Measurements from ENCODE around the gene SCG5. TPM values are rescaled to one million over a fixed set of nuclear protein-coding genes. Genes with fewer than 3 reads are reported as not detected.

SCG5 gene
- total and polyA plus RNA-seq, 10 of the 15 experiments (the other 5 are each of a cell fraction or from before 2014, with no cell fraction given), result 0.13 to 0.62 (median 0.48) TPM

DNA sequence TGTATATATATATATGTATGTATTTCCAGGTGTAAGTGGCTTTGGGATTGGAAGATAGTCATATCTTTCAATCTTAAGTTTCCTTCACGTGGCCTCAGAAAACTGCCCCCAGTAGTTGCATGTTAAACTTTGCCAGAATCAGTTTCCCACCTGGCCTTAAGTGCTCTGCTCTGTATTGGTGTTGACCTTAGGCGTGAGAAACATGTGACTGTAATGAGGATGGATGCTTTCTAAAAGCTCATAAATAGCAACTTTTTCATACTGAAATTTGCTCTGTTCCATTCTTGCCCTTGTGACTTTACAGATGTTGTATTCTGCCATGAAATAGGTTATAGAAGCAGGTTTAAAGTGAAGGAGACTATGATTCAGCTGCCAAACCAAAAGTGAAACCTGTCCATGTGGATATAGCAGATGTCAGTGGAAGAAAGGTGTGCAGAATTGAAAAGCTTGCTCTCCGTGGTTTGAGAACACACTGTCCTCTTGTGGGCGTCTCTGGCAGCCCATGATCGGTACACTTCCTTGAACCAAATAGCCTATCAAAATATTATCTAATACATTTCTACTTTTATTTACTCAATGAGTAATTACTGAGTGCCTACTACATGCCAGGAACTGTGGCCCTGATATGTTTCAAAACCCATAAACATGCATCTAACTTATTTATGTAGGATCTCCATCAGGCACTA lies 15.8 kb downstream of the SCG5 start (continued):
- TF ChIP-seq RAD21 (IDR thresholded peaks at IDR 0.05; ENCODE audit: insufficient read depth, low read depth, low read length) (0 out of 2 replicates have a peak, but pooled peaks have one; percentile 18), ZZZ3 (IDR thresholded peaks at IDR 0.05; ENCODE audit: control insufficient read depth, insufficient read length, low read depth) (no peak), TCF7 (IDR thresholded peaks at IDR 0.05; ENCODE audit: borderline replicate concordance) (no peak), BRCA1 (IDR thresholded peaks at IDR 0.05; ENCODE audit: low read depth, low read length) (no peak), KAT2A (conservative IDR thresholded peaks at IDR 0.05; ENCODE audit: control insufficient read depth, low read depth, low read length) (no peak)
- TF ChIP-seq, protein P1, sequence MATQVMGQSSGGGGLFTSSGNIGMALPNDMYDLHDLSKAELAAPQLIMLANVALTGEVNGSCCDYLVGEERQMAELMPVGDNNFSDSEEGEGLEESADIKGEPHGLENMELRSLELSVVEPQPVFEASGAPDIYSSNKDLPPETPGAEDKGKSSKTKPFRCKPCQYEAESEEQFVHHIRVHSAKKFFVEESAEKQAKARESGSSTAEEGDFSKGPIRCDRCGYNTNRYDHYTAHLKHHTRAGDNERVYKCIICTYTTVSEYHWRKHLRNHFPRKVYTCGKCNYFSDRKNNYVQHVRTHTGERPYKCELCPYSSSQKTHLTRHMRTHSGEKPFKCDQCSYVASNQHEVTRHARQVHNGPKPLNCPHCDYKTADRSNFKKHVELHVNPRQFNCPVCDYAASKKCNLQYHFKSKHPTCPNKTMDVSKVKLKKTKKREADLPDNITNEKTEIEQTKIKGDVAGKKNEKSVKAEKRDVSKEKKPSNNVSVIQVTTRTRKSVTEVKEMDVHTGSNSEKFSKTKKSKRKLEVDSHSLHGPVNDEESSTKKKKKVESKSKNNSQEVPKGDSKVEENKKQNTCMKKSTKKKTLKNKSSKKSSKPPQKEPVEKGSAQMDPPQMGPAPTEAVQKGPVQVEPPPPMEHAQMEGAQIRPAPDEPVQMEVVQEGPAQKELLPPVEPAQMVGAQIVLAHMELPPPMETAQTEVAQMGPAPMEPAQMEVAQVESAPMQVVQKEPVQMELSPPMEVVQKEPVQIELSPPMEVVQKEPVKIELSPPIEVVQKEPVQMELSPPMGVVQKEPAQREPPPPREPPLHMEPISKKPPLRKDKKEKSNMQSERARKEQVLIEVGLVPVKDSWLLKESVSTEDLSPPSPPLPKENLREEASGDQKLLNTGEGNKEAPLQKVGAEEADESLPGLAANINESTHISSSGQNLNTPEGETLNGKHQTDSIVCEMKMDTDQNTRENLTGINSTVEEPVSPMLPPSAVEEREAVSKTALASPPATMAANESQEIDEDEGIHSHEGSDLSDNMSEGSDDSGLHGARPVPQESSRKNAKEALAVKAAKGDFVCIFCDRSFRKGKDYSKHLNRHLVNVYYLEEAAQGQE (IDR thresholded peaks at IDR 0.05; ENCODE audit: low read depth, low read length), result no peak

DNA sequence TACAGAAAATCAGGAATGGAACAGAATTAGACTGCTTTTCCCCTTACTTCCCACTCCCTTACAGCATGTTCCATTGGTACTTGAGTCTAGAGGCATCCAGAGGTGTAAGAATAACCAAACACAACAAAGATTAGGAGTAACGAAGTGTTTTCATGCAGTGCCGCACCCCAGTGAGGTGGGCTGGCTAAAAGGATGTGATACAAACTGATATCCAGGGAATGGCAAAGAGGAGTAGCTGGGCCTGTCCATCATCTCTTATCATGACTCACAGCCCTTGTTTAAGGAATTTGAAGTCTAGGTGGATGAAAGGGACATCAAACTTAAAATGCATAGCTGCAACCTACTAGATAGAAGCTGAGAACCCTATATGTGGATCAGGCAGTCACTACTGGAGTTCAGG lies 16.4 kb downstream of the SCG5 start:
- in situ Hi-C loops (cut with MboI) (no loop called here), intact Hi-C loops (cut with micrococcal nuclease; ENCODE audit: unreplicated experiment) (no loop called here)
- POLR2A ChIA-PET, result no interaction called here
- 97% methylated on average over 2 of the region's 2 CpGs for WGBS (ENCODE audit: insufficient coverage, insufficient replicate concordance, low lambda C conversion rate, missing lambda C conversion rate)
- H3K36me3 ChIP-seq (ENCODE audit: control insufficient read depth in 2 of 2, insufficient read depth in 2 of 2, low read length in 1 of 2), result peaks cover 0 to 5% of the 10 kb centered on the region in 2 experiments; a peak in 2 of 4 replicates
- TF ChIP-seq SREBF1 (IDR thresholded peaks at IDR 0.05; ENCODE audit: low read length) (no peak), NR2C2 (IDR thresholded peaks at IDR 0.05; ENCODE audit: borderline replicate concordance, control insufficient read depth, insufficient read length, low read depth) (no peak), ASH2L (IDR thresholded peaks at IDR 0.05; ENCODE audit: borderline replicate concordance, low read depth) (no peak), ZNF217 (IDR thresholded peaks at IDR 0.05) (no peak), MEF2B (IDR thresholded peaks at IDR 0.05; ENCODE audit: partially characterized antibody, poor library complexity, severe bottlenecking) (no peak), STAT1 (conservative IDR thresholded peaks at IDR 0.05) (no peak), MXI1 (IDR thresholded peaks at IDR 0.05; ENCODE audit: low read depth, low read length) (no peak), ZSCAN29 (IDR thresholded peaks at IDR 0.05) (no peak)
- TF ChIP-seq, protein P2, sequence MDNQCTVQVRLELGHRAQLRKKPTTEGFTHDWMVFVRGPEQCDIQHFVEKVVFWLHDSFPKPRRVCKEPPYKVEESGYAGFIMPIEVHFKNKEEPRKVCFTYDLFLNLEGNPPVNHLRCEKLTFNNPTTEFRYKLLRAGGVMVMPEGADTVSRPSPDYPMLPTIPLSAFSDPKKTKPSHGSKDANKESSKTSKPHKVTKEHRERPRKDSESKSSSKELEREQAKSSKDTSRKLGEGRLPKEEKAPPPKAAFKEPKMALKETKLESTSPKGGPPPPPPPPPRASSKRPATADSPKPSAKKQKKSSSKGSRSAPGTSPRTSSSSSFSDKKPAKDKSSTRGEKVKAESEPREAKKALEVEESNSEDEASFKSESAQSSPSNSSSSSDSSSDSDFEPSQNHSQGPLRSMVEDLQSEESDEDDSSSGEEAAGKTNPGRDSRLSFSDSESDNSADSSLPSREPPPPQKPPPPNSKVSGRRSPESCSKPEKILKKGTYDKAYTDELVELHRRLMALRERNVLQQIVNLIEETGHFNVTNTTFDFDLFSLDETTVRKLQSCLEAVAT (IDR thresholded peaks at IDR 0.05), result no peak
- TF ChIP-seq, protein P3, sequence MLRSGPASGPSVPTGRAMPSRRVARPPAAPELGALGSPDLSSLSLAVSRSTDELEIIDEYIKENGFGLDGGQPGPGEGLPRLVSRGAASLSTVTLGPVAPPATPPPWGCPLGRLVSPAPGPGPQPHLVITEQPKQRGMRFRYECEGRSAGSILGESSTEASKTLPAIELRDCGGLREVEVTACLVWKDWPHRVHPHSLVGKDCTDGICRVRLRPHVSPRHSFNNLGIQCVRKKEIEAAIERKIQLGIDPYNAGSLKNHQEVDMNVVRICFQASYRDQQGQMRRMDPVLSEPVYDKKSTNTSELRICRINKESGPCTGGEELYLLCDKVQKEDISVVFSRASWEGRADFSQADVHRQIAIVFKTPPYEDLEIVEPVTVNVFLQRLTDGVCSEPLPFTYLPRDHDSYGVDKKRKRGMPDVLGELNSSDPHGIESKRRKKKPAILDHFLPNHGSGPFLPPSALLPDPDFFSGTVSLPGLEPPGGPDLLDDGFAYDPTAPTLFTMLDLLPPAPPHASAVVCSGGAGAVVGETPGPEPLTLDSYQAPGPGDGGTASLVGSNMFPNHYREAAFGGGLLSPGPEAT (IDR thresholded peaks at IDR 0.05; ENCODE audit: low read depth), result no peak
- no peak overlapping the region for H3K4me3 ChIP-seq
- no peak overlapping the region for H3K9ac ChIP-seq (ENCODE audit: control insufficient read depth, insufficient read depth, low read length)
- FAIRE-seq (no peak), ATAC-seq (no peak), DNase-seq (ENCODE audit: low read depth, low spot score) (no peak)
- BruUV-seq (replicated peaks), result no TSS peak
- H4K20me1 ChIP-seq (ENCODE audit: control insufficient read depth, insufficient read depth), result no peaks in the 10 kb centered on the region
- no peak overlapping the region for H3K27ac ChIP-seq (ENCODE audit: control insufficient read depth, insufficient read depth)
- SMC1A ChIA-PET (ENCODE audit: uncharacterized antibody, unreplicated experiment), result interaction anchor here (1.3 kb wide), 1 partner anchor 278 kb away, joined by 4 read pairs; no protein-coding TSS in a partner anchor
- H3K9me3 ChIP-seq (replicated peaks; ENCODE audit: control insufficient read depth, insufficient read depth, low read length), result no peaks in the 10 kb centered on the region
- CTCF ChIA-PET, result interaction anchor here (1.1 to 7.2 kb wide), 4 partner anchors 8 to 337 kb away, joined by 4 to 91 read pairs (median 8); no protein-coding TSS in a partner anchor
- no peaks in the 10 kb centered on the region for H3K4me1 ChIP-seq (ENCODE audit: control insufficient read depth, insufficient read depth, low read length)
- H3K79me2 ChIP-seq (ENCODE audit: control insufficient read depth, insufficient read depth, low read length), result no peaks in the 10 kb centered on the region
- H2AFZ ChIP-seq (ENCODE audit: control insufficient read depth, low read depth, low read length), result no peak overlapping the region
- H3K27me3 ChIP-seq (replicated peaks in 1 of 2; ENCODE audit: control insufficient read depth in 2 of 2, insufficient read depth in 2 of 2, low read length in 1 of 2), result no peaks in the 10 kb centered on the region
- no peak overlapping the region for H3K4me2 ChIP-seq (ENCODE audit: control insufficient read depth, insufficient read depth)
- RAD21 ChIA-PET (ENCODE audit: unreplicated experiment), result no interaction called here
